ENCODE data around the gene PELO.

The PELO gene

DNA sequence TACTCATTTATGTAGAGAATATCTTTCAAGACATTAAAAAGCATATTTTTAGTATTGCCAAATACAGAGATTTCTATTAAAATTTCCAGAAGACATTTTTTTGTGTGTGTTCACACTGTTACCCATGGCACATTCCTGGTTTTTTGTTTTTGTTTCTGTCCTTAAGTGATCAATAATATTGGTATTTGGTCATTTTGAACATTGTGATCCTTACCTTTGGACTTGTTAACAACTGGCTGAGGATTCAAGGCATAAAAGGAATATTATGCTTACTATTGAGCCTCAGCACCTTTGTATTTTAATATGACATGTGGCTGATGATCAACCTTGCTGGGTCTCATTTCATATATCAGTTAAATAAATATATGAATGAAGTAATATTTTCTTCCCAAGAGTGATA, 41.9 kb downstream of the PELO start:
- DNase-seq (ENCODE audit: low read depth in 2 of 2): no peak

- no peak for DNase-seq (ENCODE audit: low read depth in 2 of 2)
Measured at GRCh38 chr5:52830650-52831049, 42.9 kb downstream of the PELO start.

GRCh38 chr5:52831786-52832511, 44.2 kb downstream of the PELO start:
- DNase-seq (ENCODE audit: low read depth in 2 of 2): no peak

DNA sequence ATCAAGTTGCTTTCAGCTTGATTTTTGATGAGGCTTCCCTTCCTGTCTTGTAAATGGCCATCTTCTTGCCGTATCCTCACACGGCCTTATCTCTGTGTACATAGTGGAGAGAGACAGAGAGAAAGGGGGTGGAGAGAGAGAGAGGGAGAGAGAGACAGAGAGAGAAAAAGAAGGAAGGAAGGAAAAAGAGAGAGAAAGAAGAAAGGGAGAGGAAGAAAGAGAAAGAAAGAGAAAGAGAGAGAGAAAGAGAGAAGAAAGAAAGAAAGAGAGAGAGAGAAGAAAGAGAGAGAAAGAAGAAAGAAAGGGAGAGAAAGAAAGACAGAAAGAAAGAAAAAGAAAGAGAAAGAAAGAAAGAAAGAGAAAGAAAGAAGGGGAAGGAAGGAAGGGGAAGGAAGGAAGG, 46.6 kb downstream of the PELO start:
- DNase-seq (ENCODE audit: low read depth in 2 of 2): no peak

DNA sequence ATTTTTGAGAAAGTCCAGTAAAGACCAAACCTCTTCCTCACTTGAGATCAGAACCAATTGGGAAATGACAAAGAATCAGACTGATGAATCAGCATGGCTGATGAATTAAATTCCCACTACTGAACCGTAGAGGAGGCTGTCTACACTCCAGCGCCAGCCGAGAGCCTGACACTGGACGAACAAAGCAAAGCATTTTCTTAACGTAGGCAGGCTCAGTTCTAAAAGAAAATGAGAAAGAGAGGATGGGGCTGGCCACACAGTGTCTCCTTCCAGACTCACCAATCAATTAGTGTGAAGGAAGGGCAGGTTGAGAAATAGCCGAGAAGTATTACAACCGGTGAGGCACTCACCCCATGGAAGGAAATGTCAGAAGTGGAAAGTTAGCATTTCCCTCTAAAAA, 49.4 kb downstream of the PELO start:
- no peak for DNase-seq (ENCODE audit: low read depth in 2 of 2)

All from stimulated activated CD8-positive, alpha-beta memory T cell treated with anti-CD3 and anti-CD28 coated beads, Interleukin-15, amount 100 ng/mL, for 48 hours (primary cell).